ENCODE data around the gene TEKTIP1. TPM values are rescaled to one million over a fixed set of nuclear protein-coding genes. Genes with fewer than 3 reads are reported as not detected.

The TEKTIP1 gene
- total and polyA plus RNA-seq, 9 of the 15 experiments (the other 6 are each of a cell fraction or from before 2014, with no cell fraction given): 0.66 TPM; not detected in 8

- TF ChIP-seq ATF2 (CRISPR knock-in tag; IDR thresholded peaks at IDR 0.05): no peak
- no peak for TF ChIP-seq MCM3 (IDR thresholded peaks at IDR 0.05)
- TF ChIP-seq ZNF668 (CRISPR knock-in tag; IDR thresholded peaks at IDR 0.05): no peak
- TF ChIP-seq BACH1 (tag; IDR thresholded peaks at IDR 0.05): no peak
- TF ChIP-seq FOS (IDR thresholded peaks at IDR 0.05; ENCODE audit: extremely low read depth, insufficient read length): no peak
- TF ChIP-seq CHAMP1 (IDR thresholded peaks at IDR 0.05): no peak
- no peak for TF ChIP-seq TOE1 (IDR thresholded peaks at IDR 0.05; ENCODE audit: borderline replicate concordance)
- TF ChIP-seq TOE1 (CRISPR knock-in tag; IDR thresholded peaks at IDR 0.05; ENCODE audit: borderline replicate concordance, low read depth): no peak
- TF ChIP-seq SREBF1 (IDR thresholded peaks at IDR 0.05; ENCODE audit: borderline replicate concordance, low read depth, low read length): no peak
- TF ChIP-seq MEF2A (IDR thresholded peaks at IDR 0.05; ENCODE audit: control insufficient read depth, low read depth, low read length): no peak
- TF ChIP-seq NR2F6 (CRISPR knock-in tag; IDR thresholded peaks at IDR 0.05): no peak
- TF ChIP-seq SUPT5H (IDR thresholded peaks at IDR 0.05): 0 out of 2 replicates have a peak, but pooled peaks have one; percentile 24
- no peak for TF ChIP-seq KLF1 (tag; IDR thresholded peaks at IDR 0.05)
- TF ChIP-seq NR3C1 (CRISPR knock-in tag; IDR thresholded peaks at IDR 0.05): 0 out of 2 replicates have a peak, but pooled peaks have one; percentile 7
- no peak for TF ChIP-seq ZBTB17 (CRISPR knock-in tag; IDR thresholded peaks at IDR 0.05)
- TF ChIP-seq FOXP1 (CRISPR knock-in tag; IDR thresholded peaks at IDR 0.05): no peak
- no peak for TF ChIP-seq SMAD1 (IDR thresholded peaks at IDR 0.05; ENCODE audit: low read depth, low read length, partially characterized antibody)
- TF ChIP-seq ZNF444 (CRISPR knock-in tag; IDR thresholded peaks at IDR 0.05): no peak
- TF ChIP-seq MIER1 (IDR thresholded peaks at IDR 0.05; ENCODE audit: low read depth): peak; percentile 66; the same call in 1 of the 2 replicates
- TF ChIP-seq ZNF639 (CRISPR knock-in tag; conservative IDR thresholded peaks at IDR 0.05 in 1 of 2, IDR thresholded peaks at IDR 0.05 in 1 of 2): 0 out of 4 replicates have a peak, but pooled peaks of 1 of the 2 experiments have one; percentile 30
- TF ChIP-seq POLR2G (IDR thresholded peaks at IDR 0.05; ENCODE audit: low read depth, low read length): no peak
- no peak for TF ChIP-seq FOXA1 (IDR thresholded peaks at IDR 0.05; ENCODE audit: borderline replicate concordance)
- no peak for TF ChIP-seq USF2 (CRISPR knock-in tag; IDR thresholded peaks at IDR 0.05)
Observed at GRCh38 chr19:3556423-3556977, 17.5 kb downstream of the TEKTIP1 start (continued).

Measured in K562 (cell line).